T-helper 2 cell treated with Interferon-gamma antibody and Interleukin-4, amounts not matched to agents 5 μg/mL and 100 μg/mL, for 36 hours (primary cell): Measurements from ENCODE around the gene PPARD.

Source experiments
- DNase-seq: peaks from one replicate; pipeline ENCODE4 v3.0.0; 2021; ENCODE audit warnings: low spot score
- H3K27ac Mint-ChIP-seq: one replicate; pipeline ENCODE4 v1.8.0; 2021; ENCODE audit warnings: mild to moderate bottlenecking, mixed read lengths
- H3K27me3 Mint-ChIP-seq: one replicate; pipeline ENCODE4 v1.8.0; 2021; ENCODE audit warnings: low read depth, mixed read lengths
- H3K36me3 Mint-ChIP-seq: one replicate; pipeline ENCODE4 v1.8.0; 2021; ENCODE audit warnings: low read depth, mixed read lengths
- H3K4me1 Mint-ChIP-seq: one replicate; pipeline ENCODE4 v1.8.0; 2021; ENCODE audit warnings: low read depth, mixed read lengths
- H3K4me3 Mint-ChIP-seq: one replicate; pipeline ENCODE4 v1.8.0; 2022; ENCODE audit warnings: mild to moderate bottlenecking, moderate library complexity, mixed read lengths
- H3K9me3 Mint-ChIP-seq: one replicate; pipeline ENCODE4 v1.8.0; 2021; ENCODE audit warnings: mixed read lengths

The PPARD gene

DNA sequence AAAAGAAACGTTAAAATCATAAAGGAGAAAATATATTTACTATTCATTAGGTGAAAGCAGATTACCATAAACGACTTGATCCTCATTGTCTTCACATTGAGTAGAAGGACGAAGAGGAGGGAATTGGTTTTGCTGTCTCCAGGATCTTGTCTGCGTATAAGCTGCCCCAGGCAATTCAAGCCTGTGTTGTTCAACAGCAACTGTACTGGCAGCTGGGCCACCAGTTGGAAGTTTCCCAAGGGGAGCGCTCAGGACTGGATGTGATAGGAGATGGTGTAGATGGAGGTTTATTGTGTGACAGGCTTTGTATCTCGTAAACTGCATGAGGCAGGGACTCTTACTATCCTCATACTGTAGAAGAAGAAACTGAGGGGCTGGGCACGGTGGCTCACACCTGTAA, 105.8 kb downstream of the PPARD start:
- Mint-ChIP-seq H3K9me3 (no peaks in the 10 kb centered on the region), H3K4me3 (no peak overlapping the region), H3K27me3 (peaks cover 11% of the 10 kb centered on the region), H3K27ac (no peak overlapping the region), H3K4me1 (peaks cover 22% of the 10 kb centered on the region), H3K36me3 (no peaks in the 10 kb centered on the region)
- DNase-seq, result no peak

DNA sequence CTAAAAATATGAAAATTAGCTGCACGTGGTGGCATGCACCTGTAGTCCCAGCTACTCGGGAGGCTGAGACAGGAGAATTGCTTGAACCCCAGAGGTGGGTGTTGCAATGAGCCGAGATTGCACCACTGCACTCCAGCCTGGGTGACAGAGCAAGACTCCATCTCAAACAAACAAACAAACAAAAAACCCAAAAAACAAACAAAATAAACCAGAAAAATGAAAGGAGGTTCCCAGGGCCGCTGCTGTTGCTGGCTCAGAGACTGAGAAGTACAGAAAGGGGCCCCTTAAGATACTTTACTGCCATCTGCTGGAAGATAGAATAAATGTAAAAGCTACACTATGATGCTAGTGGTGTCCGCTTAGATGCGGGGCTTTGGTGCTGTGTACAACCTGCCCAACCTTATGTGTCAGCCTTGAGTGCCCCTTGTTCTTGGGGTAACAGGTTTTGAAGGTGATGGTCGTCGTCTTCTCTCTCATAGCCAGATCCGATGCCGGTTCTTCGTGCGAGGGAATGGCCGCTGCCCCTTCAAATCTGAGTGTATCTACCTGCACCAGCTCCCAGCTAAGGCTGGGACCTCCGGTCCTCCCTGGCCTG, 107.0 kb downstream of the PPARD start:
- no peaks in the 10 kb centered on the region for H3K9me3 Mint-ChIP-seq

DNA sequence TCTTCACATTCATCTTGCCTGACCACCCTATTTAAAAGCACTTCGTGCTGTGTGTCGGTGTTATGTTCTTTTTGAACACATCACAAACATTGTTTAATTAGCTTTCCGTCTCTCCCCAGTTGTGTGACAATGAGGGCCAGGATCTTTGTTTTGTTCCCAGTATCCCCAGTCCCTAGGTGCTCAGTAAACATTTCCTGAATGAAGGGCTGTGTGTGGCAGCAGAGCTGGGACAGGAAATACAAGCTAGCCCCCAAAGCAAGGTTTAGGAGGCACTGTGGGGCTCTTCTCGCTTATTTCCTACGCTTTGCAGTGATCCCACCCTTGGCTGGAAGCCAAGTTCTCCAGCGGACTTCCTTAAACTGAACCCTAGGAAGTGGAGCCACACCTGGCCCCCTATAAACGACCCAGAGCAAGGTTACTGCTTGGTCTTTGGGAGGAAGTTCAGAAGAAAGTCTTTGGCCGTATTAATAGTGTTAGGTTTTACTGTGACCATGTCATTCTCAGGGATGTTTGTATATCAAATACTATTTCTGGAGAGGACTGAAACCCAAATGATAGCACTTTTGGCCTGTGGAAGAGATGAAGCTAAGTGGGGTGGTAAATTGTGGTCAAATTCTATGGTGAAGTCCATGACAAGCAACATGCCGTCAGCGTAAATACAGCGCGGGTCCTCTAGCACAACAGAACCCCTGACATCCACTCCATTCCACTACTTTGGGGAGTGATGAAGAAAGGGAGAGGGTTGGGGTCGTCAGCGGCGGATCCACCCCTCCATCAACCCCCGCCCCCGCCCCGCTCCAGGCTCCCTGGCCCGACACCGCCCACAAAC, 109.2 kb downstream of the PPARD start:
- H3K27me3 Mint-ChIP-seq, result peaks cover 11% of the 10 kb centered on the region
- H3K9me3 Mint-ChIP-seq, result no peaks in the 10 kb centered on the region
- peaks cover 18% of the 10 kb centered on the region for H3K36me3 Mint-ChIP-seq
- DNase-seq, result no peak
- H3K4me3 Mint-ChIP-seq, result peak overlapping the region; percentile 85
- peaks cover 27% of the 10 kb centered on the region for H3K4me1 Mint-ChIP-seq
- no peak overlapping the region for H3K27ac Mint-ChIP-seq

More for the DNA sequence above, 107.0 kb downstream of the PPARD start:
- Mint-ChIP-seq H3K27ac (no peak overlapping the region), H3K36me3 (peaks cover 4% of the 10 kb centered on the region), H3K4me3 (no peak overlapping the region), H3K27me3 (peaks cover 11% of the 10 kb centered on the region), H3K4me1 (peaks cover 26% of the 10 kb centered on the region)
- no peak for DNase-seq

DNA sequence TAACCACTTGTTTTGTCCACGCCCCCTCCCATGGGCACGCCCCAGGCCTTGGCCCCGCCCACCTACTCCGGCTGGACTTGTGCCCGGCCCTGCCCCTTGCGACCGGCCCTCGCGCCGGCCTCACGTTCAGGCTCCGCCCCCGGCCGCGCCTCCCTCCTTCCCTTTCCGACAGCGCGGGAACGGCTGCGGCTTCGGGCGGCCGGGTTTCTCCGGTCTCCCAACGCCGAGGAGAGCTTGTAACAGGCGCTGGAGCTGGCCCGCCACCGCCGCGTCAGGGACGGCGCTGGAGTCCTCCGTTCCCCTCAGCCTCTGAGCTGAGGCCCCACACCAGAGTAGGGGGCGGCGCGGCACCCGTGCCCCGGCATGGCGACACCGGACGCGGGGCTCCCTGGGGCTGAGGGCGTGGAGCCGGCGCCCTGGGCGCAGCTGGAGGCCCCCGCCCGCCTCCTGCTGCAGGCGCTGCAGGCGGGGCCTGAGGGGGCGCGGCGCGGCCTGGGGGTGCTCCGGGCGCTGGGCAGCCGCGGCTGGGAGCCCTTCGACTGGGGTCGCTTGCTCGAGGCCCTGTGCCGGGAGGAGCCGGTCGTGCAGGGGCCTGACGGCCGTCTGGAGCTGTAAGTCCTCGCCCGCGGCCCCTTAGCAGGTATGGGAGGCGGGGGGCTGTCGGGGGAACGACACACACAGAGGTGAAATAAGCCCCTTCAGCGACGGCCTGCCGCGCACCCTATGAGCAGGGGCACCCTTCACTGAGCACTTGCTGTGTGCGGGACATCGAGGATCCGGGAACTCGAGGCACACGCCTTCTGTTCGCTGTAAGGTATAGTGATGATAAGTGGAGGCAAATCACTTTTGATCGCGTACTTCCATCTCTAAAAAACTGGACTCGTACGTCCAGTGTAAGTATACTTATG, 110.1 kb downstream of the PPARD start, which contains the start of gene FANCE:
Gene FANCE (plus strand): TSS at position 156 of the 908 bp plus-strand sequence. CDS start 208 bp downstream, at position 364.
- peak within 1 kb of the TSS; percentile 87 for H3K4me3 Mint-ChIP-seq
- peak; percentile 97 for DNase-seq
- peaks cover 27% of the 10 kb centered on the region for H3K4me1 Mint-ChIP-seq
- peaks cover 11% of the 10 kb centered on the region for H3K27me3 Mint-ChIP-seq
- H3K9me3 Mint-ChIP-seq, result no peaks in the 10 kb centered on the region
- H3K36me3 Mint-ChIP-seq, result peaks cover 18% of the 10 kb centered on the region
- peak within 1 kb of the TSS; percentile 77 for H3K27ac Mint-ChIP-seq

DNA sequence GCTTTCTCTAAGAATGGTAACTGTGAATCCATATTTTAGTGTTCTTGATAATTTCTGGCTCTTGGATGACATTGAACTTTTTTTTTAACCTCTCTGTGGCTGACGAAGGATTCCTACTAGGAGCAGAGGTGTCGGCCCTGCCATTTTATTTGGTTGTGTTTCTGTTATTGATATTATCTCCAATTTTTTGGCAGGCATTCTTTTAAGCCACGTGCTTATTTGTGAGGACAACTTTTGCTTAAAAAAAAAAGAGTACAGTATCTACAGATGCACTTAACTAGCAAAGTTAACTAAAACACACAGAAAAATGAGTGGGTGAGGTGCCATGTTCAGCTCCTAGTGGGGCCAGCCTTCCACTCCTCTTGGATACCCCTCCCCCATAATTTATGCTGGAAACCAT, 110.9 kb downstream of the PPARD start:
- Mint-ChIP-seq H3K27ac (peak overlapping the region; percentile 34), H3K9me3 (no peaks in the 10 kb centered on the region), H3K4me3 (peak overlapping the region; percentile 87)

DNA sequence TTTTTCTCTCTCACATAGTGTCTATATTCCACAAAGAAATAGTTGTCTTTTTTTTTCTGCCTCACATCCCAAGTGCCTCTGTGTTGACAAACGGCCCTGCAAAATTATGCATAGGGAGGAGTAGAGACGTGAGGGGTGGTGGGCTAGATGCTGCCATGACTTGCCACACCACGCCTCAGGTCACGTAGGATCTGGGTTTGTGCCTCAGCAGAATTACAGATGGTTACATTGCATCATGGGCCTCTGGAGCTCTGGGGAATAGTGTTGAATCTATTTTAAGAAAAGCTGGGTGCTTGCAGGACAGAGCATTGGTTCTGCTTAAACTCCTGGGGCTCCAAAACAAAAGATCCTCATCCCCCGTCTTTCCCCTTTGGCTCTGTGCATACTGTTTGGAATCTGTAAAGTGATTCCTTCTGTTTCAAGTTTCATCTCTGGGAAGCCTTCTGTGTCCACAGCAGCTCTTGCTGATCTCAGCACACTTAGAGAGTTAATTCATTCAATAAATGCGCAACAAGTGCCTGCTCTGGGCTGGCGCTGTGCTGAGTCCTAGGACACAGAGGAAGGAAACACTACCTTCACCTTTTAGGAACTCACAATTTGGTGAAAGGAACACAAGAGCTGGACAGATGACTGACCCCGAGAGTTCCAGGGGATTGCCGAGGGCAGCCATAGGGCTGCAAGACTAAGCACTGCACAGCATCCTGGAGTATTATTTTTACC, 112.2 kb downstream of the PPARD start:
- H3K4me3 Mint-ChIP-seq, result peak overlapping the region; percentile 61
- no peaks in the 10 kb centered on the region for H3K9me3 Mint-ChIP-seq
- peaks cover 22% of the 10 kb centered on the region for H3K4me1 Mint-ChIP-seq
- H3K27me3 Mint-ChIP-seq, result peaks cover 11% of the 10 kb centered on the region
- peaks cover 32% of the 10 kb centered on the region for H3K36me3 Mint-ChIP-seq
- no peak overlapping the region for H3K27ac Mint-ChIP-seq
- no peak for DNase-seq

More for the DNA sequence above, 110.9 kb downstream of the PPARD start:
- Mint-ChIP-seq H3K36me3 (peaks cover 24% of the 10 kb centered on the region), H3K27me3 (peaks cover 11% of the 10 kb centered on the region), H3K4me1 (peaks cover 26% of the 10 kb centered on the region)
- no peak for DNase-seq

DNA sequence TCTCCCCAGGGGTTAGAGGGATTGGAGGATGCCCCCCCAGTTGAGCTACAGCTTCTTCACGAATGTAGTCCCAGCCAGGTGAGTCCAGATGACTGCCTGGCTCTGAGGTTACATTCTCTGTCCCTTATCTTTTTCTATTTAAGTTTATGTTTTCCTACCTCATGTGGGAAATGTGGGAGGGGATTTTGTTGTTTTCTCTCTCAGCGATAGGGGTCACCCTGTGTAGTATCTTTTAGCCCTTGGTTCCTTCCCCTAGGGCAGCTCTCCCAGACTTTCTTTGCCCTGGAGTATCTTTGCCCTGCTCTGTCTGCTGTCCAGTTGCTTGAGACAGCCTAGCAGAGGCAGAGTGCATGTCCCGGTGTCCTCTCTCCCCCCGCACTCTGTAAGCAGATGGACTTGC, 115.5 kb downstream of the PPARD start:
- Mint-ChIP-seq H3K4me3 (no peak overlapping the region), H3K9me3 (no peaks in the 10 kb centered on the region), H3K4me1 (peaks cover 11% of the 10 kb centered on the region), H3K36me3 (peaks cover 47% of the 10 kb centered on the region), H3K27ac (no peak overlapping the region), H3K27me3 (no peaks in the 10 kb centered on the region)
- no peak for DNase-seq

DNA sequence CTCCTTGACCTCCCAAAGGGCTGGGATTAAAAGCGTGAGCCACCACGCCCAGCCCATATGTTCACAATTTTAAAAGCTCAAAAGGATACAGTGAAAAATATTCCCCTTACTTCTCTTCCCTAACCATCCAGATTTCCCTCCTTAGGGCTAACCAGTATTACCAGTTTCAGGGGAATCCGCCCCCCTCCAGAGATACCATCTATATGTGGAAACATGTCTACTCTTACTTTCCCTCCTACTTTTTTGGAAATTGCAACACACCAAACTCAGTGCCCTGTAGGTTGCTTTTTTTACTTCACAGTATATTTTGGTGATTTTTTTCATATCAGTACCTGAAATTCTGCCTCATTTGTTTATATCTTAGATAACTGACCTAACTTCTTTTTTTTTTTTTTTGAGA, 118.9 kb downstream of the PPARD start:
- Mint-ChIP-seq H3K4me1 (no peaks in the 10 kb centered on the region), H3K36me3 (peaks cover 48% of the 10 kb centered on the region), H3K27ac (no peak overlapping the region), H3K9me3 (no peaks in the 10 kb centered on the region), H3K4me3 (no peak overlapping the region), H3K27me3 (no peaks in the 10 kb centered on the region)
- DNase-seq, result no peak

DNA sequence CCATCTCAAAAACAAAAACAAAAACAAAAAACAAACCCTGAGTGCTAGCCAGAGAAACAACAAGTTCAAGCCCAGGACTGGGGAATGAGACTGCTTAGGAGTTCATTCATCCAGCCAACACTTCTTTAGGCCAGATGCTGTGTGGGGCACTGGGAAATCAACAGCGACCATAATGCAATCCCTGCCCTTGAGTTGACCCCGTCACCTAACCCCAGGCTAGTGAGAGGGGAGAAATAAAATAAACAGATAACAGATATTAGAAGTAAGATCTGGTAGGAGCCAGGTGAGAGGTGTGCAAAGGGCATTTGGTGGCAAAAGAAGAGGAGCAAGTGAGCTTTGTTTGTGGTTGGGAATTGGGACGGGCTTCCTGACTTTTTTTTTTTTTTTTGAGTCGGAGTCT, 120.9 kb downstream of the PPARD start:
- Mint-ChIP-seq H3K9me3 (no peaks in the 10 kb centered on the region), H3K4me1 (peaks cover 7% of the 10 kb centered on the region), H3K36me3 (peaks cover 54% of the 10 kb centered on the region), H3K4me3 (no peak overlapping the region), H3K27me3 (no peaks in the 10 kb centered on the region), H3K27ac (no peak overlapping the region)
- no peak for DNase-seq

DNA sequence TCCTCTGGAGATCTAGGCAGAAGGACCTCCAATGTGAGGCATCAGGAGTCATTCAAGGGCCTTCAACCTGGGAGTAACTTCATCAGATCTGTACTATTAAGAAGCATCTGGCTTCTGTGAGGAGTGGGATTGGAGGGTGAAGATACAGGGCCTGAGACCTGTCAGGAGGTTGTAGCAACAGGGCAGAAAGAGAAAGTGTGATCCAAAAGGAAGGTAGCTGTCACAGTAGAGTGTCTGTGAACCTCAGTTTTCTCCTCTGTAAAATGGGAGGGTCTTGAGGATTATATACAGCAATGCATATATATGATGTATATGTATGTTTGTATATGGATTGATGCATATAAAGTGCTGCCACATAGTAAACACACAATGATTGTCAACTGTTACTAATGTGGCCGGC, 123.3 kb downstream of the PPARD start:
- no peaks in the 10 kb centered on the region for H3K9me3 Mint-ChIP-seq
- no peak overlapping the region for H3K4me3 Mint-ChIP-seq
- DNase-seq, result no peak
- H3K27me3 Mint-ChIP-seq, result no peaks in the 10 kb centered on the region
- H3K4me1 Mint-ChIP-seq, result peaks cover 18% of the 10 kb centered on the region
- H3K36me3 Mint-ChIP-seq, result peaks cover 63% of the 10 kb centered on the region
- H3K27ac Mint-ChIP-seq, result no peak overlapping the region

DNA sequence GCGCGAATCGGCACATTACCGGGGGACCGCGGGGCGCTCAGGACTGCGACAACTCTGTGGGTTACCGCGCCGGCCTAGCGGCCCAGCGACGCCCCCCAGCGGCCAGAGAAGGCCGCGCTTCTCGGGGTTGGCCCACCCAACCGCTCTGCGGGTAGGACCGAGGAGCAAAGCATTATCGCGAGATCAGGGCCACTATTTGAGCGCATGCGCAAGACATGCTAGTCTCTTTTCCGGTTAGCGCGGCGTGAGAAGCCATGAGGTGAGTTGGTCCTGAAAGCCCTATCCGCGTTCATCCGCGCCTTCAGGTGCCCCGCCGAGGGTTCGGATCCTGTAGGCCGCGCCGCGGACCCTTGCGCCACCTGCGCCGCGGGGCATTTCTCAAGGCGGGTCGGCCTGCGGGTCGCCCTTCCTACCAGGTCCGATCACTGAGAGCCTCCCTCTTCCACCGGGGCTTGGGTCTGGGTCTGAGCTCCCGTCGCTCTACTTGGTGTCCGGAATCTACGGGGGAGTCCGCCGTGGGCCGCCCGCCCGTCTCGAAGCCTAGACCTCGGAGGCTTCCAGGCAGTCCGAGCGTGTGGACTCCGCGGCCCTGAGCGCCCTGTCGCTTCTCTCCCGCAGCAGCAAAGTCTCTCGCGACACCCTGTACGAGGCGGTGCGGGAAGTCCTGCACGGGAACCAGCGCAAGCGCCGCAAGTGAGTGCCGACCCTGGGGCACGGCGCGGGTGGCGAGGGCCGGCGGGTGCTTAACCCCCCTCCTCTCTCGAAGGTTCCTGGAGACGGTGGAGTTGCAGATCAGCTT, 126.0 kb downstream of the PPARD start, which contains the start of gene RPL10A:
Gene RPL10A (plus strand): TSS at position 221 of the 799 bp plus-strand sequence. CDS start 34 bp downstream, at position 255.
- H3K9me3 Mint-ChIP-seq, result no peaks in the 10 kb centered on the region
- peak within 1 kb of the TSS; percentile 99 for H3K27ac Mint-ChIP-seq
- DNase-seq, result peak; percentile 94
- peaks cover 26% of the 10 kb centered on the region for H3K4me1 Mint-ChIP-seq
- no peaks in the 10 kb centered on the region for H3K27me3 Mint-ChIP-seq
- peaks cover 76% of the 10 kb centered on the region for H3K36me3 Mint-ChIP-seq
- peak within 1 kb of the TSS; percentile 99 for H3K4me3 Mint-ChIP-seq

DNA sequence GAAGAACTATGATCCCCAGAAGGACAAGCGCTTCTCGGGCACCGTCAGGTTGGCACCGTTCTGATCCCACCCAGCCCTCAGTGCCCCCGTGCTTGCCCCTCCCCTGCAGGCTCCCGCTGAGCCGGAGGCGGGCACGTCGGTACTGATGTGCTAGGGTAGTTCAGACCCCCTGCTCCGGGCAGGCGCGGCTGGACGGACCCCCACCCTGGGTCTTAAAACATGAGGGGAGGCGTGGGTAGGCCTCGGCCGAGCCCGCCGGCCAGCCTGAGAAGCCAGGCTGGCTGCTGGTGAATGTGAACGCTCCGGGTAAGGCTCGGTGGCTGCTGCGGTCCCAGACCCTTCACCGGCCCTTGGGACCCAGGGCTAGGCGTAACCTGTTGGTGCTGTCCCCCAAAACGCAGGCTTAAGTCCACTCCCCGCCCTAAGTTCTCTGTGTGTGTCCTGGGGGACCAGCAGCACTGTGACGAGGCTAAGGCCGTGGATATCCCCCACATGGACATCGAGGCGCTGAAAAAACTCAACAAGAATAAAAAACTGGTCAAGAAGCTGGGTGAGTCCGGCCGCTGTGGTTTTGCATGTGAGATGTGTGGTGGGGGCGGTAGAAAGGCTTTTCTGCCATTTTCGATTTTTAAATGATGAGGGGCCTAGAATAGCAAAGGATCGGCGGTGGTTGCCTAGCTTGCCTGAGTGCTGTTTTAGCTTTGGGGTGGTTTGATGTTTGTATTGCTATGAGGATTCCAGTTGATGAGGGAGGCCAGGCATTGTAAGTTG, 126.8 kb downstream of the PPARD start:
- peaks cover 72% of the 10 kb centered on the region for H3K36me3 Mint-ChIP-seq
- no peak for DNase-seq

More for the DNA sequence above, 126.8 kb downstream of the PPARD start:
- H3K27ac Mint-ChIP-seq, result peak overlapping the region; percentile 99
- no peaks in the 10 kb centered on the region for H3K9me3 Mint-ChIP-seq
- H3K4me3 Mint-ChIP-seq, result peak overlapping the region; percentile 99
- H3K27me3 Mint-ChIP-seq, result no peaks in the 10 kb centered on the region
- peaks cover 26% of the 10 kb centered on the region for H3K4me1 Mint-ChIP-seq
